Measurements from ENCODE around the gene RBMS3.
"Not testable (repeated sequence)": the region's sequence is repeated elsewhere in the genome, so short reads cannot be mapped to it uniquely, and the experiment has no call there.

Gene RBMS3

GRCh38 chr3:29440413-29441305 lies 159.8 kb downstream of the RBMS3 start:
- DNase-seq: no peak

GRCh38 chr3:29441422-29441821 lies 160.6 kb downstream of the RBMS3 start:
- DNase-seq: no peak

- no peak for DNase-seq
These were observed 167.2 kb downstream of the RBMS3 start for GRCh38 chr3:29447946-29448627.

GRCh38 chr3:29451920-29452319 lies 171.0 kb downstream of the RBMS3 start:
- DNase-seq: no peak

GRCh38 chr3:29452934-29453283 lies 172.0 kb downstream of the RBMS3 start:
- no peak for DNase-seq

GRCh38 chr3:29453284-29454001 lies 172.6 kb downstream of the RBMS3 start:
- DNase-seq: no peak

- DNase-seq: no peak
These were observed 173.3 kb downstream of the RBMS3 start for GRCh38 chr3:29454161-29454611.

GRCh38 chr3:29456901-29457300 lies 176.0 kb downstream of the RBMS3 start:
- DNase-seq: no peak

- no peak for DNase-seq
These were observed 182.4 kb downstream of the RBMS3 start for GRCh38 chr3:29463304-29463703.

- no peak for DNase-seq
These were observed 185.0 kb downstream of the RBMS3 start for GRCh38 chr3:29465836-29466235.

- DNase-seq: no peak
These were observed 185.6 kb downstream of the RBMS3 start for GRCh38 chr3:29466442-29466841.

GRCh38 chr3:29468187-29468586 lies 187.3 kb downstream of the RBMS3 start:
- DNase-seq: no peak

- DNase-seq: not testable (repeated sequence)
These were observed 192.8 kb downstream of the RBMS3 start for GRCh38 chr3:29473481-29474170.

- no peak for DNase-seq
These were observed 194.5 kb downstream of the RBMS3 start for GRCh38 chr3:29475305-29475840.

- DNase-seq: no peak
These were observed 195.0 kb downstream of the RBMS3 start for GRCh38 chr3:29475854-29476253.

- no peak for DNase-seq
These were observed 197.7 kb downstream of the RBMS3 start for GRCh38 chr3:29478611-29479010.

- DNase-seq: no peak
These were observed 200.4 kb downstream of the RBMS3 start for GRCh38 chr3:29481249-29481648.

GRCh38 chr3:29481969-29482767 lies 201.3 kb downstream of the RBMS3 start:
- no peak for DNase-seq

GRCh38 chr3:29484633-29485032 lies 203.8 kb downstream of the RBMS3 start:
- no peak for DNase-seq

- DNase-seq: no peak
These were observed 205.2 kb downstream of the RBMS3 start for GRCh38 chr3:29486096-29486495.

GRCh38 chr3:29486917-29487316 lies 206.0 kb downstream of the RBMS3 start:
- no peak for DNase-seq

GRCh38 chr3:29488922-29489321 lies 208.1 kb downstream of the RBMS3 start:
- no peak for DNase-seq

Measured in activated effector memory CD4-positive, alpha-beta T cell treated with anti-CD3 and anti-CD28 coated beads, Interleukin-2, amount 50 U/mL, for 16 hours (primary cell).